GM19351 (cell line): ENCODE data around the gene HINT2.

Experiments
- ATAC-seq: cut with Tn5 transposase; IDR thresholded peaks from one replicate; pipeline ENCODE4 v1.9.1; 2021; ENCODE audit warnings: mild to moderate bottlenecking, moderate library complexity; ENCODE audit not compliant: unreplicated experiment

Gene HINT2

GRCh38 chr9:35841645-35841900, 26.7 kb upstream of the HINT2 start:
- ATAC-seq, result no peak

GRCh38 chr9:35840881-35841644, 26.2 kb upstream of the HINT2 start:
- no peak for ATAC-seq

GRCh38 chr9:35839926-35840325, 25.1 kb upstream of the HINT2 start:
- no peak for ATAC-seq

GRCh38 chr9:35836595-35836994, 21.8 kb upstream of the HINT2 start:
- ATAC-seq, result no peak

- no peak for ATAC-seq
Measured at GRCh38 chr9:35835766-35836165, 20.9 kb upstream of the HINT2 start.

GRCh38 chr9:35835216-35835632, 20.4 kb upstream of the HINT2 start:
- no peak for ATAC-seq

- no peak for ATAC-seq
Measured at GRCh38 chr9:35834260-35835215, 19.7 kb upstream of the HINT2 start.

GRCh38 chr9:35832814-35833213, 18.0 kb upstream of the HINT2 start:
- ATAC-seq, result no peak

- no peak for ATAC-seq
Measured at GRCh38 chr9:35831040-35831439, 16.2 kb upstream of the HINT2 start.

- ATAC-seq, result no peak
Measured at GRCh38 chr9:35829764-35830096, 14.9 kb upstream of the HINT2 start.

GRCh38 chr9:35829084-35829763, 14.4 kb upstream of the HINT2 start, which contains the start of gene TMEM8B:
Gene TMEM8B (plus strand): TSS chr9:35829228. CDS start chr9:35829448, 220 bp downstream.
- ATAC-seq, result peak; percentile 75

- peak; percentile 7 for ATAC-seq
Measured at GRCh38 chr9:35828716-35829083, 13.9 kb upstream of the HINT2 start, which contains the start of gene FAM221B. Gene FAM221B (minus strand): TSS chr9:35828732. CDS start chr9:35826161, 2,571 bp downstream.

- ATAC-seq, result no peak
Measured at GRCh38 chr9:35827486-35827885, 12.6 kb upstream of the HINT2 start.

GRCh38 chr9:35826071-35826701, 11.3 kb upstream of the HINT2 start:
- ATAC-seq, result peak; percentile 48

GRCh38 chr9:35822926-35823325, 8.1 kb upstream of the HINT2 start:
- no peak for ATAC-seq

GRCh38 chr9:35820076-35820475, 5.2 kb upstream of the HINT2 start:
- no peak for ATAC-seq

- ATAC-seq, result no peak
Measured at GRCh38 chr9:35818341-35818740, 3.5 kb upstream of the HINT2 start.

GRCh38 chr9:35816708-35817107, 1.9 kb upstream of the HINT2 start:
- ATAC-seq, result no peak

GRCh38 chr9:35814106-35814840, 569 bp downstream of the HINT2 start:
- ATAC-seq, result peak; percentile 28

- no peak for ATAC-seq
Measured at GRCh38 chr9:35813434-35814105, 1.3 kb downstream of the HINT2 start.
